H9 (cell line): ENCODE measurements around the gene PPP2R5B. TPM values are rescaled to one million over a fixed set of nuclear protein-coding genes. Genes with fewer than 3 reads are reported as not detected.

Source experiments
- DNase-seq: peaks from one replicate; pipeline ENCODE4 v3.0.0-alpha.2; 2017
- H2AFZ ChIP-seq: one replicate; pipeline ENCODE4 v1.6.1; 2013; ENCODE audit warnings: mild to moderate bottlenecking, low read length, control low read depth, moderate library complexity
- H2AK5ac ChIP-seq: 2 replicates; pipeline ENCODE4 v1.6.1; 2013; ENCODE audit warnings: low read length, control low read depth, mixed read lengths; ENCODE audit not compliant: insufficient read length
- H2BK120ac ChIP-seq: one replicate; pipeline ENCODE4 v1.6.1; 2013; ENCODE audit warnings: low read depth, mild to moderate bottlenecking, low read length, control low read depth, inconsistent platforms; ENCODE audit not compliant: poor library complexity, severe bottlenecking
- H2BK12ac ChIP-seq: 2 replicates; pipeline ENCODE4 v1.6.1; 2013; ENCODE audit warnings: low read length, control low read depth, mixed read lengths, low read depth; ENCODE audit not compliant: insufficient read length
- H2BK15ac ChIP-seq: 2 replicates; pipeline ENCODE4 v1.6.1; 2013; ENCODE audit warnings: low read depth, low read length, control low read depth
- H2BK20ac ChIP-seq: one replicate; pipeline ENCODE4 v1.6.1; 2013; ENCODE audit warnings: low read depth, mild to moderate bottlenecking, low read length, control low read depth, inconsistent platforms; ENCODE audit not compliant: poor library complexity, severe bottlenecking
- H2BK5ac ChIP-seq: 2 replicates; pipeline ENCODE4 v1.6.1; 2013; ENCODE audit warnings: low read length, control low read depth, mixed read lengths; ENCODE audit not compliant: insufficient read length
- H3K14ac ChIP-seq: 2 replicates; pipeline ENCODE4 v1.6.1; 2013; ENCODE audit warnings: low read length, control low read depth; ENCODE audit not compliant: insufficient read depth
- H3K18ac ChIP-seq: 2 replicates; pipeline ENCODE4 v1.6.1; 2013; ENCODE audit warnings: low read depth, mild to moderate bottlenecking, mixed read lengths, low read length, control low read depth; ENCODE audit not compliant: insufficient read length
- H3K23ac ChIP-seq: 2 replicates; pipeline ENCODE4 v1.6.1; 2013; ENCODE audit warnings: low read length, control low read depth, mixed read lengths, low read depth; ENCODE audit not compliant: insufficient read length
- H3K23me2 ChIP-seq: 2 replicates; pipeline ENCODE4 v1.6.1; 2013; ENCODE audit warnings: low read depth, mild to moderate bottlenecking, mixed read lengths, low read length, control low read depth; ENCODE audit not compliant: insufficient read length, poor library complexity, severe bottlenecking
- H3K27ac ChIP-seq: 2 replicates; pipeline ENCODE4 v1.5.1; 2013; ENCODE audit warnings: low read length, control low read depth, mixed read lengths, low read depth; ENCODE audit not compliant: insufficient read length
- H3K27me3 ChIP-seq: 2 replicates; pipeline ENCODE4 v1.6.1; 2013; ENCODE audit warnings: low read length, control low read depth, inconsistent platforms; ENCODE audit not compliant: insufficient read depth
- H3K4ac ChIP-seq: 2 replicates; pipeline ENCODE4 v1.6.1; 2013; ENCODE audit warnings: low read depth, mild to moderate bottlenecking, control low read depth, inconsistent platforms, low read length, moderate library complexity
- H3K4me1 ChIP-seq: 2 replicates; pipeline ENCODE4 v1.6.1; 2013; ENCODE audit warnings: low read length, control low read depth, inconsistent platforms; ENCODE audit not compliant: insufficient read depth
- H3K4me2 ChIP-seq: 2 replicates; pipeline ENCODE4 v1.6.1; 2013; ENCODE audit warnings: low read length, control low read depth, mixed read lengths; ENCODE audit not compliant: insufficient read length, insufficient read depth
- H3K56ac ChIP-seq: 2 replicates; pipeline ENCODE4 v1.6.1; 2013; ENCODE audit warnings: low read depth, mild to moderate bottlenecking, mixed read lengths, low read length, control low read depth; ENCODE audit not compliant: insufficient read length
- H3K79me1 ChIP-seq: 2 replicates; pipeline ENCODE4 v1.6.1; 2013; ENCODE audit warnings: low read depth, mild to moderate bottlenecking, moderate library complexity, low read length, control low read depth, inconsistent platforms; ENCODE audit not compliant: insufficient read depth, poor library complexity, severe bottlenecking
- H3K79me2 ChIP-seq: 2 replicates; pipeline ENCODE4 v1.6.1; 2013; ENCODE audit warnings: low read length, control low read depth, inconsistent platforms; ENCODE audit not compliant: insufficient read depth
- H3K9ac ChIP-seq: 2 replicates; pipeline ENCODE4 v1.6.1; 2013; ENCODE audit warnings: low read length, control low read depth, mixed read lengths; ENCODE audit not compliant: insufficient read length; ENCODE audit errors: extremely low read depth
- H3K9me3 ChIP-seq: one replicate; pipeline ENCODE4 v1.6.1; 2013; ENCODE audit warnings: low read depth, low read length, inconsistent platforms; ENCODE audit not compliant: control insufficient read depth
- H3T11ph ChIP-seq: one replicate; pipeline ENCODE4 v1.6.1; 2013; ENCODE audit warnings: mild to moderate bottlenecking, low read length, control low read depth, inconsistent platforms
- H4K20me1 ChIP-seq: one replicate; pipeline ENCODE4 v1.6.1; 2013; ENCODE audit not compliant: control insufficient read depth, insufficient read length, insufficient read depth
- H4K5ac ChIP-seq: 2 replicates; pipeline ENCODE4 v1.6.1; 2013; ENCODE audit warnings: low read depth, mild to moderate bottlenecking, mixed read lengths, low read length, control low read depth; ENCODE audit not compliant: insufficient read length
- H4K8ac ChIP-seq: replicated peaks from 2 replicates; pipeline ENCODE4 v1.6.1; 2013; ENCODE audit warnings: low read length, control low read depth, mixed read lengths, low read depth; ENCODE audit not compliant: insufficient read length
- H4K91ac ChIP-seq: 2 replicates; pipeline ENCODE4 v1.6.1; 2013; ENCODE audit warnings: low read depth, mild to moderate bottlenecking, moderate library complexity, mixed read lengths, low read length, control low read depth; ENCODE audit not compliant: insufficient read length
- H3K27ac Mint-ChIP-seq, 3 experiments: 2 replicates in 2 of 3; 3 replicates in 1 of 3; pipeline ENCODE4 v1.8.0; 2020 to 2021; ENCODE audit warnings: mixed read lengths in 3 of 3, mild to moderate bottlenecking in 1 of 3, moderate library complexity in 1 of 3
- H3K27me3 Mint-ChIP-seq: 2 replicates; pipeline ENCODE4 v1.8.0; 2021; ENCODE audit warnings: low read depth, mild to moderate bottlenecking, moderate library complexity, mixed read lengths
- H3K36me3 Mint-ChIP-seq, 3 experiments: 2 replicates in 2 of 3; 3 replicates in 1 of 3; pipeline ENCODE4 v1.8.0; 2020 to 2021; ENCODE audit warnings: low read depth in 3 of 3, mixed read lengths in 3 of 3; ENCODE audit not compliant: insufficient read depth in 1 of 3
- H3K4me1 Mint-ChIP-seq, 2 experiments: 2 replicates each; pipeline ENCODE4 v1.8.0; 2020; ENCODE audit warnings: mixed read lengths in 2 of 2
- H3K4me3 Mint-ChIP-seq, 2 experiments: 2 replicates in 1 of 2; 3 replicates in 1 of 2; pipeline ENCODE4 v1.8.0; 2020 to 2021; ENCODE audit warnings: mild to moderate bottlenecking in 2 of 2, mixed read lengths in 2 of 2, moderate library complexity in 1 of 2
- H3K9me3 Mint-ChIP-seq, 2 experiments: 2 replicates in 1 of 2; 3 replicates in 1 of 2; pipeline ENCODE4 v1.8.0; 2020; ENCODE audit warnings: mild to moderate bottlenecking in 2 of 2, mixed read lengths in 2 of 2, moderate library complexity in 1 of 2
- WGBS: extraction: QIAGEN DNeasy Blood & Tissue Kit; methylation state at CpG from one replicate; pipeline ENCODE4 v1.1.7; 2013; ENCODE audit warnings: missing lambda C conversion rate, low lambda C conversion rate, mixed read lengths; ENCODE audit not compliant: insufficient read length; ENCODE audit errors: extremely low coverage; 5-methylcytosine and 5-hydroxymethylcytosine counted together
- total RNA-seq: library from RNA; stranded (reverse); gene quantifications from 2 replicates; pipeline ENCODE4 v1.2.1, GENCODE V29; 2021
- TF ChIP-seq, protein P1 (sequence below): fragments of 200-600 bp; sonication (generic); conservative IDR thresholded peaks from 3 replicates; pipeline ENCODE4 v1.8.0; 2021; ENCODE audit warnings: antibody characterized with exemption, mild to moderate bottlenecking

Gene PPP2R5B
- total RNA-seq, 1 experiment from 2014 or later: 6.3 TPM

DNA sequence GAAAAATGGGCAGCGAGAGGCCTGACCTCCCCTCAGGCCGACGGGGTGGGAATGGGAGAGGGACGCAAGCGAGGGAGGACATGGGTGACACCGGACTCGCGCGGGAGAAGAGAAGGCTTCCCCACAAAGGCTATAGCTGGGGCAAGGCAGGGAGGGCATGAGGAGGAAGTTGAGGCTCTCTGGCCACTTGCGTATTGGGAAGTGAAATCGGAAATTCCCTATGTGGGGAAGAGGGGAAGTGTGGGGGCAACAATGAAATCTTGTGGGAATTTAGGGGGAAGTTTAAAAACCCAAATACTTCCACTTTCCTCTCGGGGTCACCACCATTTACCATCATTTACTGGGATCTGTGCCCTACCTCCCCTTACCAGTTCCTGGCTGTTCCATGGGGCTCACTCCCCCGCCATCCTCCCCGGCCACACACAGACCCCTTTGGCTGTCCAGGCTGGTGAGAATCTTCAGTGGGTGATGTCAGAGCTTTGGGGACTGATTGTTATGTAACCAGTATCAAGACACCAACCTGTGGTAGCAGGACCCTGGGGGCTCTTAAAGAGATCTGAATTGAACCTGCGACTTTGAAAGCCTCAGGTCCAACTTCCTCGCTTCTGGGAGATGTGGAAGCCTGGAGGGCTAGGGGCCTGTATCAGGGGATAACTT lies 45.1 kb upstream of the PPP2R5B start:
- H2BK20ac ChIP-seq: no peak overlapping the region

More for the DNA sequence above, 45.1 kb upstream of the PPP2R5B start:
- no peak overlapping the region for H3K27ac ChIP-seq
- H2BK15ac ChIP-seq: no peak overlapping the region
- no peaks in the 10 kb centered on the region for H3K27me3 ChIP-seq
- Mint-ChIP-seq H3K4me3 (peak overlapping the region; percentile 93 to 96), H3K9me3 (no peaks in the 10 kb centered on the region; a peak in 1 of 5 replicates), H3K27ac (peak overlapping the region; percentile 82 to 97 (median 95); a peak in 6 of 7 replicates), H3K4me1 (peaks cover 23 to 26% of the 10 kb centered on the region in 2 experiments), H3K27me3 (peaks cover 12% of the 10 kb centered on the region), H3K36me3 (peaks cover 1 to 5% (median 2%) of the 10 kb centered on the region in 3 experiments; a peak in 4 of 7 replicates)
- H4K5ac ChIP-seq: no peak overlapping the region
- H3K4me1 ChIP-seq: no peaks in the 10 kb centered on the region; the same call in 1 of the 2 replicates
- no peak overlapping the region for H3K4ac ChIP-seq
- no CpG with 5 or more reads among the region's 16 CpGs for WGBS
- no peaks in the 10 kb centered on the region for H4K20me1 ChIP-seq
- no peak for DNase-seq
- H2AFZ ChIP-seq: no peak overlapping the region
- H3K9me3 ChIP-seq: no peaks in the 10 kb centered on the region
- peak overlapping the region; percentile 92 for H3K4me2 ChIP-seq
- H3T11ph ChIP-seq: no peak overlapping the region
- H3K79me2 ChIP-seq: no peaks in the 10 kb centered on the region
- H3K18ac ChIP-seq: peak overlapping the region; percentile 74
- no peaks in the 10 kb centered on the region for H3K79me1 ChIP-seq
- no peak overlapping the region for H2BK12ac ChIP-seq
- H3K14ac ChIP-seq: peak overlapping the region; percentile 86; the same call in 1 of the 2 replicates
- H3K23ac ChIP-seq: no peak overlapping the region
- no peak overlapping the region for H2BK120ac ChIP-seq
- H3K23me2 ChIP-seq: peaks cover 19% of the 10 kb centered on the region
- H3K56ac ChIP-seq: no peak overlapping the region
- TF ChIP-seq, protein P1, sequence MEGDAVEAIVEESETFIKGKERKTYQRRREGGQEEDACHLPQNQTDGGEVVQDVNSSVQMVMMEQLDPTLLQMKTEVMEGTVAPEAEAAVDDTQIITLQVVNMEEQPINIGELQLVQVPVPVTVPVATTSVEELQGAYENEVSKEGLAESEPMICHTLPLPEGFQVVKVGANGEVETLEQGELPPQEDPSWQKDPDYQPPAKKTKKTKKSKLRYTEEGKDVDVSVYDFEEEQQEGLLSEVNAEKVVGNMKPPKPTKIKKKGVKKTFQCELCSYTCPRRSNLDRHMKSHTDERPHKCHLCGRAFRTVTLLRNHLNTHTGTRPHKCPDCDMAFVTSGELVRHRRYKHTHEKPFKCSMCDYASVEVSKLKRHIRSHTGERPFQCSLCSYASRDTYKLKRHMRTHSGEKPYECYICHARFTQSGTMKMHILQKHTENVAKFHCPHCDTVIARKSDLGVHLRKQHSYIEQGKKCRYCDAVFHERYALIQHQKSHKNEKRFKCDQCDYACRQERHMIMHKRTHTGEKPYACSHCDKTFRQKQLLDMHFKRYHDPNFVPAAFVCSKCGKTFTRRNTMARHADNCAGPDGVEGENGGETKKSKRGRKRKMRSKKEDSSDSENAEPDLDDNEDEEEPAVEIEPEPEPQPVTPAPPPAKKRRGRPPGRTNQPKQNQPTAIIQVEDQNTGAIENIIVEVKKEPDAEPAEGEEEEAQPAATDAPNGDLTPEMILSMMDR: no peak
- no peak overlapping the region for H2BK5ac ChIP-seq
- H3K9ac ChIP-seq: peak overlapping the region; percentile 66
- no peak overlapping the region for H4K8ac ChIP-seq
- no peak overlapping the region for H2AK5ac ChIP-seq
- no peak overlapping the region for H4K91ac ChIP-seq
